SK-N-MC (cell line): Measurements from ENCODE around the gene ROCK2.

Experiments
- EZH2 ChIP-seq: fragments of 200-600 bp; sonication (generic); IDR thresholded peaks from one replicate; pipeline ENCODE4 v1.6.1; 2017; ENCODE audit warnings: antibody characterized with exemption
- FOXP2 ChIP-seq: optimal IDR thresholded peaks from 2 replicates; pipeline ENCODE3; 2011; ENCODE audit warnings: mild to moderate bottlenecking, moderate library complexity; ENCODE audit not compliant: insufficient read depth; ENCODE audit errors: extremely low read length, control extremely low read depth
- POLR2AphosphoS5 ChIP-seq: IDR thresholded peaks from 2 replicates; pipeline ENCODE4 v1.6.1; 2012; ENCODE audit warnings: mild to moderate bottlenecking, low read depth, low read length, borderline replicate concordance

DNA sequence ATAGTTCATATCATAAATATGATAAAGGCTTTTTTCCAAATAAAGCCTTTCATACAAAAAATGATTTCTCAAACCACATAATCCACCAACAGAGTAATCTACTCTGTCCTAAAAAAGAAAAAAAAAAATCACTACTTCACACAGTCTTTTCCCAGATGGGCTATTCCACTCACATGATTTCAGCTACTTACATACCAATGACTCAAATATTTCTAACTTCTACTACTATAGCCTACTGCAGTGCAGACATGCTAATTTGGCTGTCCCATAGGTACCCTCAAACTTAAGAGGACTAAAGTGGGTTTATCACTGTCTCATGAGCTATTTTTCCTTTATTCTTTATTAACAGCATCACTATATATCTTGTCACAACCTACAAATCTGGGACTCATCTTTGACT lies 131.8 kb downstream of the ROCK2 start:
- TF ChIP-seq POLR2AphosphoS5 (no peak), EZH2 (no peak), FOXP2 (no peak)
